ENCODE results near the gene ASPRV1.

Gene ASPRV1

DNA sequence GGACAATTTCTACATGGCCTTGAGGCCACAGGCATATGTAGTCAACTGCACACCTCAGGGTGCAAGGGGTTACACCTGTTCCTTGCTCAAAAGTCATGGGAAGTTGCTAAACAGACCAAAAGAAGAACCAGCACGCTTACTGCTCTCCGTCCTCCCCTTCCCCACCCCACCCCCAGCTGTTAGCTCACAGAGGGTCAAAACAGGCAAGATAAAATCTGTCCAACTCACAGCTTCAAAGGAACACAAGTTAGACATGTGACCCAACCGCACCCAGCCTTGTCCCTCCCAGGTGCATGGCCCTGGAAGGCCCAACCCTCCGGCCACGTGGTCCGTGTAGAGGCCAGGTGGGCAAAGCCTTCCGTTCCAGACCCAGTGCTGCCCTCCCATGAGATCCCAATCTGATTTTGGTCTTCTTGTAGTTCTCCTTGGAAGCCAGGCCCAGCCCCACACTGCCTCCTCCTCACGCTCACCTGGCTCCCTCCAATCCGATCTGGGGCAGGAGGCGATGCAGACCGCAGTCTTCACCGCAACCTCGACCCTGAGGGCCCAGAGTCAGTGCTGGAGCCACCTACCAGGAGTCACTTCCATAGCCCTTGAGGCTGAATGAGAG is 14.5 kb upstream of the ASPRV1 start:
- no peak for DNase-seq (ENCODE audit: low read depth, low spot score)
- H3K9me3 ChIP-seq (ENCODE audit: insufficient read depth, low read length), result no peaks in the 10 kb centered on the region
- H3K4me1 ChIP-seq (ENCODE audit: insufficient read depth, insufficient read length), result peaks cover 5% of the 10 kb centered on the region
- H3K27me3 ChIP-seq (ENCODE audit: insufficient read depth, insufficient read length), result no peaks in the 10 kb centered on the region
- no peaks in the 10 kb centered on the region for H3K36me3 ChIP-seq (ENCODE audit: insufficient read depth, insufficient read length, low read length)
- no peak overlapping the region for H3K4me3 ChIP-seq (ENCODE audit: insufficient read length, low read depth)
- no peak for TF ChIP-seq ZNF274 (IDR thresholded peaks at IDR 0.05; ENCODE audit: low read depth, low read length)
- TF ChIP-seq SUZ12 (IDR thresholded peaks at IDR 0.05; ENCODE audit: extremely low read depth, insufficient read depth, insufficient read length), result no peak
- no peak for TF ChIP-seq YY1 (IDR thresholded peaks at IDR 0.05; ENCODE audit: insufficient read depth, insufficient read length)
- no peak overlapping the region for H3K9ac ChIP-seq (ENCODE audit: insufficient read length, low read depth)

DNA sequence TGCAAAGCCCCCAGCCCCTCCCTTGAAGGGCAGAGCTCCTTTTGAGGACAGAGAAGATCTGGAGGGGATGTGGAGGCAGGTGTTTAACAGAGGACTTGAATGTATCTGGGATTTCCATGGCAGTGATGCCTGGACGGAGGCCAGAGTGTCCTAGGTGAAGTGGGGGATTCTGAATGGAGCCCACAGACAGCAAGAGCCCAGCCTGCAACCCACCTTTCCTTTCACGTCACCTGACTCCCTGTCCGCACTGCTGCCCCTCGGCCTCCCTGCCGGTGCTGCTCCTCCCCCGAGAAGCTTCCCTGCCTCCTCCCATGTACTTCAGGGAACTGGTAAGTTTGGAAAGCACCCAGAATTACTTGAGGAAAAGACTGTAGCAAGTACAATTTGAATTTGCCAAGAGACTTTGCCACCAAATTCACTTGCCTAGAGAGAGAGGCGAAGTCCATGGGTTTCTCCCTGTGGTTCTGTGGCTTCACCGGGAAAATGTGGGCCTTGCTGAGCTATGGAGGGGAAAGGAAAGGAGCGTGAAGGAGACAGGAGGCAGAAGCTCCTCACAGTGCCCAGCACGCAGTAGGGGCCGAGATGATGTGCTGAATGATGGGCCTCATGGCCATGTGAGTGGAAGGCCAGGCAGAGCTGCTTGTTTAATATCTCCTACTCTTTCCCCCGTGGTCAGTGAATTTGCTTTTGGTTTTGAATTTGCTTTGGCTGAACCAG is 13.9 kb upstream of the ASPRV1 start:
- H3K9me3 ChIP-seq (ENCODE audit: insufficient read depth, low read length), result no peaks in the 10 kb centered on the region
- peaks cover 5% of the 10 kb centered on the region for H3K4me1 ChIP-seq (ENCODE audit: insufficient read depth, insufficient read length)
- no peak overlapping the region for H3K4me3 ChIP-seq (ENCODE audit: insufficient read length, low read depth)
- no peak overlapping the region for H3K9ac ChIP-seq (ENCODE audit: insufficient read length, low read depth)
- TF ChIP-seq YY1 (IDR thresholded peaks at IDR 0.05; ENCODE audit: insufficient read depth, insufficient read length) (no peak), ZNF274 (IDR thresholded peaks at IDR 0.05; ENCODE audit: low read depth, low read length) (no peak)
- no peaks in the 10 kb centered on the region for H3K36me3 ChIP-seq (ENCODE audit: insufficient read depth, insufficient read length, low read length)
- no peaks in the 10 kb centered on the region for H3K27me3 ChIP-seq (ENCODE audit: insufficient read depth, insufficient read length)
- no peak for DNase-seq (ENCODE audit: low read depth, low spot score)

DNA sequence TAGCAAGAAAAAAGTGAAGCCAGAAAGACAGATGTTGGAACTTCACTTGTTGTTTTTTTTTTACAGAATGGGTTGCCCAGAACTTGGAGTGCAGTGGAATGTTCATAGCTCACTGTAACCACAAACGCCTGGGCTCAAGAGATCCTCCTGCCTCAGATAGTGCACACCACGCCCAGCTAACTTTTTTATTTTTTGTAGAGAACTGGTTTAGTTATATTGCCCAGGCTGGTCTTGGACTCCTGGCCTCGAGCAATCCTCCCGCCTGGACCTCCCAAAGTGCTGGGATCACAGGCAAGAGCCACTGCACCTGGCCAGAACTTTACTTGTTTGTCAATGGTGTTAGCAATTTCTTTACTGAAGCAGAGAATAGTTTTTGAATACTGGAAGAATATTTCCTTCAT is 11.9 kb upstream of the ASPRV1 start:
- DNase-seq (ENCODE audit: low read depth, low spot score), result no peak
- H3K36me3 ChIP-seq (ENCODE audit: insufficient read depth, insufficient read length, low read length), result no peaks in the 10 kb centered on the region
- H3K9me3 ChIP-seq (ENCODE audit: insufficient read depth, low read length), result no peaks in the 10 kb centered on the region
- H3K4me1 ChIP-seq (ENCODE audit: insufficient read depth, insufficient read length), result peaks cover 2% of the 10 kb centered on the region
- H3K4me3 ChIP-seq (ENCODE audit: insufficient read length, low read depth), result no peak overlapping the region
- no peak overlapping the region for H3K9ac ChIP-seq (ENCODE audit: insufficient read length, low read depth)
- no peaks in the 10 kb centered on the region for H3K27me3 ChIP-seq (ENCODE audit: insufficient read depth, insufficient read length)
- TF ChIP-seq SUZ12 (IDR thresholded peaks at IDR 0.05; ENCODE audit: extremely low read depth, insufficient read depth, insufficient read length) (no peak), YY1 (IDR thresholded peaks at IDR 0.05; ENCODE audit: insufficient read depth, insufficient read length) (no peak), ZNF274 (IDR thresholded peaks at IDR 0.05; ENCODE audit: low read depth, low read length) (no peak)

DNA sequence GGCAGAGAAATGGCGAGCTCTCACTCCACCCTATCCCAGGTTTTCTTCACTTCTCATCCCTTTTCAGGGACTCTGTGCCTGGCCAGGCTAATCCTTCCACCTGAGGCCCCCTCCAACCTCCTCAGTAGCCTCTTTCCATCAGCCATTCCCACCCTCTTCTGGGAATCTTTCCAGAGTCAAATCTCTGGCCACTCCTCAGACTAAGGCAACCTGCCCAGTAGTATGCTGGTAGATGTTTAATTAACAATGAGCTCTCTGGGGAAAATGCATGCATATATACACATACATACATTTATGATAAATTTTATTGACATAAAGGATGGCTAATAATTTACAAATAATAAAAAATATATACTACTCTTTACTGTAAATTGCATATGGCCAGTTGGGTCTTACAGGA is 11.4 kb upstream of the ASPRV1 start:
- H3K9ac ChIP-seq (ENCODE audit: insufficient read length, low read depth), result no peak overlapping the region
- no peaks in the 10 kb centered on the region for H3K27me3 ChIP-seq (ENCODE audit: insufficient read depth, insufficient read length)
- H3K36me3 ChIP-seq (ENCODE audit: insufficient read depth, insufficient read length, low read length), result no peaks in the 10 kb centered on the region
- no peak for TF ChIP-seq YY1 (IDR thresholded peaks at IDR 0.05; ENCODE audit: insufficient read depth, insufficient read length)
- TF ChIP-seq SUZ12 (IDR thresholded peaks at IDR 0.05; ENCODE audit: extremely low read depth, insufficient read depth, insufficient read length), result no peak
- no peak for TF ChIP-seq ZNF274 (IDR thresholded peaks at IDR 0.05; ENCODE audit: low read depth, low read length)
- no peaks in the 10 kb centered on the region for H3K9me3 ChIP-seq (ENCODE audit: insufficient read depth, low read length)
- H3K4me3 ChIP-seq (ENCODE audit: insufficient read length, low read depth), result no peak overlapping the region
- H3K4me1 ChIP-seq (ENCODE audit: insufficient read depth, insufficient read length), result peaks cover 2% of the 10 kb centered on the region
- DNase-seq (ENCODE audit: low read depth, low spot score), result no peak

DNA sequence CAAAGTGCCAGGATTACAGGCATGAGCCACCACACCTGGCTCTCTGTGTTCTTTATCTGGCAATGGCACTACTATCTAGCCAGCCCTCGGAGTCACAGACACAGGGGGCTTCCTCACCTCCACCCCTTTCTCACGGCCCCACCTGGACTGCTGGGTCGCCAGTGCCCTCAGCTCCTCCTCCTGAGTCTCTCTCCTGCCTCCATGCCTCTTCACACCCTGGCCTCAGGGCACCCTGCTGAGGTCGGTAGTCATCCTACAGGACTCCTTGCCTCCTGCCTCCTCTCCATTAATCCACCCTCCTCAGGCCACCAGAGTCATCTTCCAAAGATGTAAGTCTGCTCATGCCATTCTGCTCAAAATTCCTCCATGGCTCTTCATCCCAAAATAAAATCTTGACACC is 8.6 kb upstream of the ASPRV1 start:
- H3K36me3 ChIP-seq (ENCODE audit: insufficient read depth, insufficient read length, low read length), result no peaks in the 10 kb centered on the region
- no peak overlapping the region for H3K9ac ChIP-seq (ENCODE audit: insufficient read length, low read depth)
- DNase-seq (ENCODE audit: low read depth, low spot score), result no peak
- no peaks in the 10 kb centered on the region for H3K4me1 ChIP-seq (ENCODE audit: insufficient read depth, insufficient read length)
- H3K4me3 ChIP-seq (ENCODE audit: insufficient read length, low read depth), result no peak overlapping the region
- no peaks in the 10 kb centered on the region for H3K9me3 ChIP-seq (ENCODE audit: insufficient read depth, low read length)
- TF ChIP-seq YY1 (IDR thresholded peaks at IDR 0.05; ENCODE audit: insufficient read depth, insufficient read length) (no peak), ZNF274 (IDR thresholded peaks at IDR 0.05; ENCODE audit: low read depth, low read length) (no peak), SUZ12 (IDR thresholded peaks at IDR 0.05; ENCODE audit: extremely low read depth, insufficient read depth, insufficient read length) (no peak)
- H3K27me3 ChIP-seq (ENCODE audit: insufficient read depth, insufficient read length), result no peaks in the 10 kb centered on the region

DNA sequence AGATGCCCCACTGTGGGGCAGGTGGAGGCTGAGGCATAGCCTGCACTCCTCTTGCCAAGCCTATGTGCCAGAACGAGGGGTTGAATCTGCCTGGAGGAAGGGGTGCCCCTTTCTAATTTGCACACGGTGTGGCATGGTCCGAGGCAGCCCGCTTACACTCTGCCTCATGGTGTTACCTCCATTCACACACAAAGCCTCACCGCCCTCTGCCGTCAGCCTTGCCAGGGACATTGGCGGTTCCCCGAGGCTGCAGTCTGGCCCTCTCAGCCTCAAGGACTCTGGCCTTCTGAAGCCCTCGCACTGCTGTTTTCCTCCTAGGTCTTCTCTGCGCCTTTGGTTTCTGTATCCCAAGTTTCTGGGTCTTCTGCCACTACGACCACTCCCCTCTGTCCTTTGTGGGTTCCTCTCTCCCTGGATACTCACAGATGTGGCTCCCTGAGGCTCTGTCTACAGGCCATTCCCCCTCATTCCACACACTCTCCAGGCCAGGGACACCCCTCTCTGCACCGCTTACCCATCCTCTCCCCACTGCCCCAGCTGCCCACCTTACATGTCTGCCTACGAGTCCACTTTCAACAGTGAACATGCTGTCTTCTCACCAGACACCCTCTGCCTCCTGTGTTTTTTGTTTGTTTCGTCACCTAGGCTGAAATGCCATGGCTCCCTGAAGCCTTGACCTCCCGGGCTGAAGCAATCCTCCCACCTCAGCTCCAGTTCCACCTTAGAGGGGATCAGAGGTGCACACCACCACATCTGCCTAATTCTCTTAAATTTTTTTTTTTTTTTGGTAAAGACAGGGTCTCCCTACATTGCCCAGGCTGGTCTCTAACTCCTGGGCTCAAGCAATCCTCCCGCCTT is 7.9 kb upstream of the ASPRV1 start:
- no peak for DNase-seq (ENCODE audit: low read depth, low spot score)
- no peaks in the 10 kb centered on the region for H3K4me1 ChIP-seq (ENCODE audit: insufficient read depth, insufficient read length)
- no peak for TF ChIP-seq ZNF274 (IDR thresholded peaks at IDR 0.05; ENCODE audit: low read depth, low read length)
- TF ChIP-seq SUZ12 (IDR thresholded peaks at IDR 0.05; ENCODE audit: extremely low read depth, insufficient read depth, insufficient read length), result no peak
- no peak for TF ChIP-seq YY1 (IDR thresholded peaks at IDR 0.05; ENCODE audit: insufficient read depth, insufficient read length)
- H3K9ac ChIP-seq (ENCODE audit: insufficient read length, low read depth), result no peak overlapping the region
- no peaks in the 10 kb centered on the region for H3K36me3 ChIP-seq (ENCODE audit: insufficient read depth, insufficient read length, low read length)
- H3K4me3 ChIP-seq (ENCODE audit: insufficient read length, low read depth), result no peak overlapping the region
- no peaks in the 10 kb centered on the region for H3K27me3 ChIP-seq (ENCODE audit: insufficient read depth, insufficient read length)
- no peaks in the 10 kb centered on the region for H3K9me3 ChIP-seq (ENCODE audit: insufficient read depth, low read length)

DNA sequence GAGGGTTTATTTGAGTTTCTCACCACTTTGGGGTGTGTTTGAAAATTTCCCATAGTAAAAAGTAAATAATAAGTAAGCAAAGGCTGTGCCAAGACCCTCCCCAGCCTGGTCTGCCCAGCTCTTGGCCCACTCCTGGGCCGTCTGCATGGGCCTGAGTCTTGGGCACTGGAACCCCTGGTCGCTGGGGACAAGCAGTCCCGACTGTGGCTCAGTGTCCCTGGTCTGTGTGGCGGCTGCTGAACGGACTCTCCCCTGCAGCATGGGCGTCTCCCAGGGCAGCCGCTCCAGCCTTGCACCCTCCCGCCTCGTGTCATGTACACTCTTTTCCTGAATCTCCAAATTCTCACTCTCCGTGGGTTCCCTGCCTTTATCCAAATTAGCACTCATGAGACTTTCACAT is 7.2 kb upstream of the ASPRV1 start:
- Histone ChIP-seq H3K9me3 (ENCODE audit: insufficient read depth, low read length) (no peaks in the 10 kb centered on the region), H3K4me1 (ENCODE audit: insufficient read depth, insufficient read length) (peaks cover 1% of the 10 kb centered on the region), H3K36me3 (ENCODE audit: insufficient read depth, insufficient read length, low read length) (no peaks in the 10 kb centered on the region), H3K4me3 (ENCODE audit: insufficient read length, low read depth) (no peak overlapping the region), H3K9ac (ENCODE audit: insufficient read length, low read depth) (no peak overlapping the region), H3K27me3 (ENCODE audit: insufficient read depth, insufficient read length) (no peaks in the 10 kb centered on the region)
- TF ChIP-seq YY1 (IDR thresholded peaks at IDR 0.05; ENCODE audit: insufficient read depth, insufficient read length), result no peak
- TF ChIP-seq SUZ12 (IDR thresholded peaks at IDR 0.05; ENCODE audit: extremely low read depth, insufficient read depth, insufficient read length), result no peak
- TF ChIP-seq ZNF274 (IDR thresholded peaks at IDR 0.05; ENCODE audit: low read depth, low read length), result no peak
- no peak for DNase-seq (ENCODE audit: low read depth, low spot score)

All from NT2/D1 (cell line).